Ovary (tissue), 3 donors: Measurements from ENCODE around the gene INTS6.

Experiments used
- CTCF ChIP-seq, 3 donors: fragments of 450-650 bp in 2 of 3; fragments of 200-600 bp in 1 of 3; IDR thresholded peaks; one replicate each; pipeline versions ENCODE4 v1.5.1 to v1.8.0; 2016 to 2022; ENCODE audit warnings: antibody characterized with exemption in 3 of 3, mild to moderate bottlenecking in 1 of 3
- EP300 ChIP-seq: sonication (generic); formaldehyde crosslinking; IDR thresholded peaks from one replicate; pipeline ENCODE4 v1.6.1; 2017; ENCODE audit warnings: antibody characterized with exemption
- POLR2A ChIP-seq: fragments of 450-650 bp; IDR thresholded peaks from one replicate; pipeline ENCODE4 v1.6.1; 2017; ENCODE audit warnings: antibody characterized with exemption, mild to moderate bottlenecking, moderate library complexity
- donor health status: DM: no; HTN: no; CAD: no.

DNA sequence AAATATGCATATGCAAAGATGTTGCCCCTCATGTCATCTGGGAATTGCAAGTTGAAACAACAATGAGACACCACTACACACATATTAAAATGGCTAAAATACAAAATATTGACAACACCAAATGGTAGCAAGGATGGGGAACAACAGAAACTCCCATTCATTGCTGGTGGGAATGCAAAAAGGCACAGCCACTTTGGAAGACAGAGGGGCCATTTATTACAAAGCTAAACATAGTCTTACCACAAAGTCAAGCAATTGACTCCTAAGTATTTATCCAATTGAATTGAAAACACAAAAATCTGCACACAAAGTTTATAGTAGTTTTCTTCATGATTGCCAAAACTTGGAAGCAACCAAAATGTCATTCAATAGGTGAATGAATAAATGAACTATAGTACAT is 119.4 kb downstream of the INTS6 start:
- no peak for TF ChIP-seq CTCF (IDR thresholded peaks at IDR 0.05)
- TF ChIP-seq EP300 = no peak
- TF ChIP-seq POLR2A = no peak
